H4 (cell line): Measurements from ENCODE around the gene BACH2. TPM values are rescaled to one million over a fixed set of nuclear protein-coding genes. Genes with fewer than 3 reads are reported as not detected.

Experiments used
- DNase-seq: peaks from one replicate; pipeline ENCODE4 v3.0.0-alpha.2; 2015; ENCODE audit warnings: low spot score
- total RNA-seq: library from RNA; depleted of rRNA; stranded (reverse); fragments of >200 nt; shearing (Covaris generic); gene quantifications from 2 replicates; pipeline ENCODE4 v1.2.3, GENCODE V29; 2014

Gene BACH2
- total RNA-seq, 1 experiment from 2014 or later: 0.31 TPM

DNA sequence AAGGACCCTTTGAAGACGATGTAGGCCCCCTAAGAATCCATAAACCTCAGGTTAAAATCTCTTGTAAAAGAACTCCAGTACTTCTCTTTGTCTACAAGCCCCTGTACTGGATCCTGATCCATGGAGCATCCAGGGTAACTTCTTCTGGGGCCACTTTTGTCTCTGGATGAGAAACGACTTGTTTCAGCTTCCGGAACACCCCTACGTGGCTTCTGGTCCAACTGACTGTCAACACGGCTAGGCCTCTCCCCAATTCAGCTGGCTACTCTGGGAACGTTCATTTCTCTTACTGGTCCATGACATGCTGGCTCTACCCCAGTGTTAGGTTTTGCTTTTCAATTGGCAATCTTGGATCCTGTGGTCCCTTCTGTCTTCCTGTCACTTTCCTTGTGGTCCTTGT lies 198.0 kb downstream of the BACH2 start:
- no peak for DNase-seq

DNA sequence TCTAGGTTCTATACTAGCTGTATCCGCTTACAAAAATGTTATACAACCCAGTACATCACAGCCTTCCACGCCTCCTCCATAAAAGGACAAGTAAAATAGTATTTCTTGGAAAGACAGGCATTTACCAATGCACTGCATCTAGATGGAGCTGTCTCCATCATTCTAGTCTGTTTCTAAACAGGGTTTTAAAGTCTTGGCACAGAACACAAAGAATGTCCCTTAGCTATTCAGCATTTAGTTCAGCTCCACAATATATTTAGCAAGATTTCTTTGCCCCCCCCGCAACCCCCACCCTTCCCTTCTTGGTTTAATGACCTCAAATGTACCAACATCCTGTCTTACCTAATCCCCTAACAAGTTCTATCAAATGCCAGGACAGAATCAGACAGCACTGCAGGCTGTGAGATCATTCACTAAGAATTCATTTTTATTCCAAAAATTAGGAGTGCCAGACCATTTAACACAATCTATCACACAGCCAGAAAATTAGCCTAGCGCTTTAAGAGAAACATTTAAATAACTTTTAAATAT lies 198.6 kb downstream of the BACH2 start:
- peak; percentile 87 for DNase-seq

DNA sequence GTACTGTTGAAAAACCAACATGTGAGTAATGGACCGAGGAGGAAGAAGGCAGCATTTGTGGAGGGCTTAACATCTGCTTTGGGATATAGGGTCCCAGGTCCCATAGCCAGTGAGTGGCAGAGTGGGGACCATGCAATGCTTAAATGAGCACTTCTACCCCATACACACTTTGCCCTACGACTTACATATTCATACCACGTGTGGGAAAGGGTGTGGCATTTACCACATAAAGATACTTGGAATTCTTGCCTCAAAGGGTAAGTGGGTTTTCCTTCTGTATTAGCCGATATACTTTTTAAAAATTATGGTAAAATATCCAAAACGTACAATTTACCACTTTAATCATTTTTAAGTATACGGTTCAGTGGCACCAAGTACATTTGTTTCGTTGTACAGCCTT lies 199.3 kb downstream of the BACH2 start:
- no peak for DNase-seq

DNA sequence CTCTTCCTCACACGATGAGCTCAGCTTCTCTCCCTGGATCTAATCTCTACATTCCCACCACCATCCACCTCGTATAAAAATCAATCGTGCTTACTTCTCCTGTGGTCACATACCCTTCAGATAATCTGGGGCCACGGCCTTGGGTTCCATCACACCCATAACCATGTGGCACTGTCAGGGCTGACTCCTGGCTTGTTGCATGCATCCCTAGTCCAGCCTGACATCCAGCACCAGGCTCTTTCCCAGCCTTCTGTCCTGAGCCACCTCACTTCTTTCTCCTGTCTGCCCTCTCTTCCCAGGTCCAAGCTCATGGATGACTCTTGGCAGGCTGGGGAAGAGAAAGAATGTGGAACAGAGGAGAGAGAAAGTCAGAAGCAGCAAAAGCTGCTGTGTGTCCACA lies 199.8 kb downstream of the BACH2 start:
- no peak for DNase-seq

GRCh38 chr6:90095788-90096187 lies 200.9 kb downstream of the BACH2 start:
- no peak for DNase-seq

DNA sequence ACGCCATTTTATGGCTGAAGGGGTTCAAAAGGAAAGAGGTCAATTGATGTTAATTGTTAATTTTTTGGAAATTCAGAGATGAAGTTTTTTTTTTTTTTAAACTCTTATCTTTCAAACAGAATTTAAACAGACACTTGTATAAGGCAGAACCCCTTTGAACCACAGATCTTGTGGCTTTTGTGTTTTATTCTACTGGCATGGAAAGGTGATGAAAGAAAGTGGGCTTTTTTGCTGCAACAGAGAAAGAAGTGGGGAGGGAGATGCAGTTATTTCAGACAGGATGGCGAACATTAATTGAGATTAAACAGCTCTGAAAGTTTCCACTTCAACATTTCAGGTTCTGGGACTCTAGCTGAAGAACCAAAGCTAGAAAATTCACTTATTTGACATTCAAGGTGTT lies 201.5 kb downstream of the BACH2 start:
- no peak for DNase-seq

DNA sequence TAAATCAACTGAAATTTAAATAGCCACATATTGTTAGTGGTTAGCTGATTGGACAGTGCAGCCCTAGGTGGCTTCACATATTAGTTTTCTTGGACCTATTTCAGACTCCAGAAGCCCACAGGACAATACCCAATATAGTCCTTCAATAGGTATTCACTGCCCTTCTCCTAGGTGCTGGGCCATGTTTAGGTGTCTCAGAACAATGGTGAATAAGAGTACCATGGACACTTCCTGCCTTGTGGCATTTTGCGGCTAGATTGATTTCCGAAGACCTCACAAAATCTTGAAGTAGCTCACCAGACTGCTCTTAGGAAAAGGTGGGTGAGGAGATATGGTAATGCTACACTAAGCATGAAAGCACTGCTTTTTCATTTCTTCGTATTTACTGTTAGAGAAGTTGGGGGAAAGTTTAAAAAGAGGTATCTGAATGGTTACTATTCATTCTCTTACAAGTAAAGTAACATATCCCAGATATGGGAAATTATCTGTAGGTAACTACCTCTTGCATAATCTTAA lies 203.0 kb downstream of the BACH2 start:
- no peak for DNase-seq

- DNase-seq: no peak
Observed at GRCh38 chr6:90090866-90091265, 205.8 kb downstream of the BACH2 start.

DNA sequence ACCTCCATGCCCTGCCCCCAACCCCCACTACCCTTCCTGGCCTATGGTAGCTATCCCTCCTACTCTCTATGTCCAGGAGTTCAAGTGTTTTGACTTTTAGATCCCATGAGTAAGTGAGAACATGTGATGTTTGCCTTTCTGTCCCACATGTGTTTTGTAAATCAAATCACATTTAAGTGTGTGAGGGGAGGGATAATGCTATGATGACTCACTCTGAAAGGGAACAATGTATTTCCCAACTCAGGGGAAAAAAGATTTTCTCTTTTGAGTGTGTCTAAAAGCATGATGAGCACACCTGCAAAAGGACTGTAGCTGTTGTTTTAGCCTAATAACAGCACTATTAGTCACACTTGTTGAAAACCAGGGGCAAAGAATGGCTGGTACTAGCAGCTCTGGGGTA lies 208.6 kb downstream of the BACH2 start:
- DNase-seq: peak; percentile 50

- no peak for DNase-seq
Observed at GRCh38 chr6:90087106-90087833, 209.4 kb downstream of the BACH2 start.

- DNase-seq: no peak
Observed at GRCh38 chr6:90086517-90086916, 210.1 kb downstream of the BACH2 start.

- DNase-seq: no peak
Observed at GRCh38 chr6:90083891-90084290, 212.8 kb downstream of the BACH2 start.

- no peak for DNase-seq
Observed at GRCh38 chr6:90082847-90083246, 213.8 kb downstream of the BACH2 start.

DNA sequence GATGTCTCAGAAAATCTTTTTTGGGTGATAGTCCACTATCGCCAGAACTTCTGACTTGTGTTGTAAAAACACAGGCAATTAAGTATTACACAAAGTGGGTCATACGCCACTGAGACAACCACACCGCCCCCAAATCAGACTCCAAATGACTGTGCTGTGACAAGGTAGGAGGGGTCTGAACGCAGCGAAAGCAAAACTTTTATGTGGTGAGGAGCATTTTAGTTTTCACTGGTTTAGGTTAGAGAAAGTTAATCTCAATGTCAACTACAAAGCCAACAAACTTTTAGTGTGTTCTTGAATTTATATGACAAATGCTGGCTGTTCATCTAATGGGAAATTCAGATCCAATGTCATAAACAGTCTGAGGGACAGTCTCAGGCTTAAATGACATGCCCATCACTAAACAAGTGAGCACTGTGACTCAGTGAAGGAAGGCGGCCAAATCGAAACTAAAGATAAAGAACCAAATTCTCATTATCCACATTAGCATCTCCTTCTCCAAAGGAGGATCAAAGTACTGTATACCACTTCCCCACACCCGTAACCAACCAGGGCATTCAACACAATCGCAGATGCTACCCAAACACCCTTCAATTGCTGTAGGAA lies 215.7 kb downstream of the BACH2 start:
- no peak for DNase-seq

DNA sequence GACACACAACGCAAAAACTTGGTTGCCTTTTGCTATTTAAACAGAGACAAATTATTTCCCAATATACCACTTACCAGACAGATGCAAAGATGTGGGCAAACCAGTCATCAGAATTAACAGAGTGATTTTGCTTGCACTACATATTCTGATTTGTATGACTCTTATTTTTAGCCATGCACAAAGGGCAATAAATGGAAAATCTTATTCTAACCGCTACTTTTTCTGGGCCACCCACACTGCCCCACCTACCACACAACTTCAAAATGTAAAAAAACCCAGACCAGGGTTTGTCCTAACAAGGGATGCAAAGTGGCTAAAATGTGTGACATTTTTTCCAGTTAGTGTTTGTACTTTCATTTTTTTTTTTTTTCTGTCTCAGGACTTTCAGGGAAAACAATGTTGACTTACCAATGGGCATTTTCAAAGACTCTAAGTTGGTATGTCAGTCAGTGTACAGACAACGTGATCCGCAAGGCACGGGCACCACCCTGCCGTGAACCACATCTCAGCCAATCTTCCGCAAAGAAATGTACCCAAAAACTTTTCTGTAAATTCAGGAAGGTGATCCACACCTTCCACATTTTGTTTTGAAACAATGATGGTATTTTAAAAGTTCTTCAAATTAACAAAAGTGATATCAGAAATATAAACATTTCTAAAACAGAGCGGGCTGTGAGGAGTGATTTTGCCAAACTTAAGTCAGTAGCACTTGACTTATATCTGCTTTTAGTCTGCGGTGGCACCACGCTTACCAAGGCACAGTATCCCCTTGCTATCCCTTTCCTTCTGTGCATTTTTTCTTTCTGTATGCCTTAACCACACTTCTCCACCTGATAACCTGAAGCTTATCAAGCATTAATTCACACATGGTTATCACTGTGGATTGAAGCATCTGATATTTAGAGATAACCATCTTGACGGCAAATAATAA lies 216.8 kb downstream of the BACH2 start:
- no peak for DNase-seq

- no peak for DNase-seq
Observed at GRCh38 chr6:90078513-90079289, 217.9 kb downstream of the BACH2 start.

GRCh38 chr6:90076511-90077415 lies 219.9 kb downstream of the BACH2 start:
- no peak for DNase-seq

DNA sequence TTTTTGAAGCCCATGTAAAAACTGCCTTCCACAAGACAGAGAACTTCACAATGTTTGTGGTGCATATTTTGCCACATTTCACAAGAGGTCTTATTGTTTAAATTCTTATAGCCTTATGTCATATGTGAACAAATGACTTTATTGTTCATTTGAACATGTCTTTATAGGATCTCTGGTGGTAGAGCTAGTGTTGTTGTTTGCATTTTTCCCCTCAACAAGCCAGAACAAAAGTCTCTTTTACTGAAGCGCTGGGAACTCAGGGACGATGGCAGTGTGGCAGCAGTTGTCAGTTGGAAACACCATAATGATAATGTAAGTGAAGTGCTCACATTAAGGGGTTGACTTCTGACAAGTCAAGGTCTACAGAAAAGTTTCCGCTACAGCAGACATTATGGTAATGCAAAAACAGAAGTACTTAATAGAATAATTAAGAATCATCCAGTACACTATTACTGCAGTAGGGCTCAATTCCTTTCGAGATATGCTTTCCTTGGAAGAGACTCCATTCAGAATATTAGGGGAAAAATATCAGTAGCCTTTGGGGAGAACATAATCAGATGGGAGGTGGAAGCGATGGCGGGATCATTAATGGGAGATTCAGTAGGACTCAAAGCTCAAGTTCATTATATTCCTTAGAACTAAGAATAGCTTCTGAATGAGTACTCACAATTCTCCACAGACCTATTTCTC lies 222.3 kb downstream of the BACH2 start:
- no peak for DNase-seq

DNA sequence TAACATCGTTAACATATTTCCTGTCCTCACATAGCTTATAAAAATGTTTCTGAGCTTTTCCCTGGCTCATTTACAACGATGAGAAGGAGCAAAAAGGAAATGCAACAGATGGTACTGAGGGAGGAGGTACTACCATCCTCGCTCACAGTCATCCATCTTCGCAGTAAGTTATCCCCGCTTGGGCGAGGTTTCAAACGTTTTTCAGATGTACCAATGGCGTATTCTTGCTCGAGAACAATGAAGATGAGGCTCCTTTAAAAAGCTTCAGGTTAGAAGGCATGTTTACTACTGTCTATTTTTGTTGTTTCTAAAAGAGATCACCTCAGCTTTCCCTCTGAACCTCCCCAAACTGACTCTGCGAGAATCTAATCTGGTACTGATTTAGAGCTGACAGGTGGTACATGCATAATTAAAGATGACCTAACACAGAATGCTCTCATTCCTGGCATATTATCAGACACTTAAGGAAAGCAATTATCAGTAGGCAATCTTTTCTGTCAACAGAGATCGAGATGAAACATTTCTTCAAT lies 223.6 kb downstream of the BACH2 start:
- DNase-seq: no peak
